NCI-H82 (cell line): ENCODE data around the gene SLC34A3.

Source experiments
- DNase-seq: peaks from one replicate; lab custom pipeline; 2025; lab: John Stamatoyannopoulos, UW

The SLC34A3 gene

DNA sequence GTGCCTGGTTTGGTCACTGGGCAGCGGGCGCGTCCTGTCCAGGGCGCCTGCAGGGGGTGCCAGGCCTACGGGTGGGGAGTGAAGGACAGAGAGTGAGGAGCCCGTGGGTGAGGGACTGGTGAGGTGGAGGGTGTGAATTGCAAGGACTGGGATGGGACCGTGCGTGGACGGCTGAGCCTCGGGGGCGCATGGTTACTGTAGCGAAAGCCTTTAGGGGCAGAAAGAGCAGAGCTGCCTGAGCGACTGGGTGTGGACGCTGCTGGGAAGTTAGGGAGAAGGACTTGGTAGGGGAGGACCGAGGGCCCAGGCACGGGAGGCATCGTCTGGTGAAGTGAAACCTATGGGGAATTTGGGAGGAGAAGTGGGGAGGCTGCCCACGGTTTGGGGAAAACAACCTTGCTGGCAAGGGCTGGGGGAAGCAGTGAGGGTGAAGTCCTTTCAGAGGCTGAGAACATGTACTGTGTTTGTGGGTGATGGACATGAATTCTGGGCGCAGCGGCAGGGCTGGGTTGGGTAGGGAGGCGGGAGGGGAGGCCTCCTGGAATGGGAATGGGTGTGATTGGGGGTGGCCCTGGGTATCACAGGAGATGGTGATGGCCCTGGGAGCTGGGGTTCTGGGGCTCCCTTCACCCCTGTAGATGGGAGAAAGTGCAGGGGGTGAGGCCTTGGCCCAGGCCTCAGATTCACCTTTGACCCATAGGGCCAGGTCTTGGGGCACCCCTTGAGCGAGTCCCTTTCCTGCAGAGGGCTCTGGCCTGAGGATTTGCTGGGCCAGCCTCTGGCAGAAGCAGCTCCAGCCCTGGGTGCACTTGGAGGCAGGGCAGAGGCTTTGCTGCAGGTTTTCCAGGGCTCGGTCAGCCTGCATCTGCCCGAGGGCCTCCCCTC is 45.1 kb downstream of the SLC34A3 start:
- no peak for DNase-seq

DNA sequence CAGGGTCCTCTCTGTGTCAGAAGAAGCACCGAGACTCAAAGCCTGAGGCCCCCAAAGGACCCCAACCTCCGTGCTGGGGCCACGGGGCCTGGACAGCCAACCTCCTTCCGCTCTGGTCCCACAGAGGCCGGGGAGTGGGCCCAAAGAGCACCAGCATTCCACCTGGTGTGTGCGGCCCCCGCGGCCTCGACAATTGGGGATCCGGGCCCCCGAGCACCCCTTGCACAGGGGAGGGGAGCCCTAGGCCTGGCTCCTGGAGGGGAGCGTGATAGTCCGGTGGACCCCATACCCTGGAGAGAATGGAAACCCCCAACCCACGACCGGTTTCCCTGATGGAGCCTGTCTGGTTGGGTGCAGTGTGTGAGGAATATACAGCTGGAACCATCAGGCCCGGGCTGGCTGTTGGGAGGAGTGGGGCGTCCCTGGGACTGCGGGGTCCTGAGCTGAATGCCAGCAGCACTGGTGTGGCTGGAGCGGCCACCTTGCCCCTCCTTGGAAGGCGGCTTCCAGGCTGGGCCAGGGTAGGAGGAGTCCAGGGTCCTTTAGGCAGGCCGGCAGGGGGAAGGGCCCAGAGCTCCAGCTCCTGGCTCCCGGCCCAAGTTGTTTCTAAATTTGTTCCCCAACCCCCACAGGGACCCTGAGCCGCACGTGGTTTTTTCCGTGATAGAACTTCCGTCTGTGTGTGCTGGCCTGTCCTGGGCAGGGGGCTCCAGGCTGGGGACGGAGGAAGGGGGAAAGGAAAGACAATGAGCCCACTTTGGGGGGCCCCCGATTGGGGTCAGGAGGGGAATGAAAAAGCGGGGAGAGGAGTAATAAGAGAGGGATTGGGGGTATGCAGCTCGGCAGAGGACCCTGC is 46.0 kb downstream of the SLC34A3 start:
- DNase-seq = peak; percentile 32

DNA sequence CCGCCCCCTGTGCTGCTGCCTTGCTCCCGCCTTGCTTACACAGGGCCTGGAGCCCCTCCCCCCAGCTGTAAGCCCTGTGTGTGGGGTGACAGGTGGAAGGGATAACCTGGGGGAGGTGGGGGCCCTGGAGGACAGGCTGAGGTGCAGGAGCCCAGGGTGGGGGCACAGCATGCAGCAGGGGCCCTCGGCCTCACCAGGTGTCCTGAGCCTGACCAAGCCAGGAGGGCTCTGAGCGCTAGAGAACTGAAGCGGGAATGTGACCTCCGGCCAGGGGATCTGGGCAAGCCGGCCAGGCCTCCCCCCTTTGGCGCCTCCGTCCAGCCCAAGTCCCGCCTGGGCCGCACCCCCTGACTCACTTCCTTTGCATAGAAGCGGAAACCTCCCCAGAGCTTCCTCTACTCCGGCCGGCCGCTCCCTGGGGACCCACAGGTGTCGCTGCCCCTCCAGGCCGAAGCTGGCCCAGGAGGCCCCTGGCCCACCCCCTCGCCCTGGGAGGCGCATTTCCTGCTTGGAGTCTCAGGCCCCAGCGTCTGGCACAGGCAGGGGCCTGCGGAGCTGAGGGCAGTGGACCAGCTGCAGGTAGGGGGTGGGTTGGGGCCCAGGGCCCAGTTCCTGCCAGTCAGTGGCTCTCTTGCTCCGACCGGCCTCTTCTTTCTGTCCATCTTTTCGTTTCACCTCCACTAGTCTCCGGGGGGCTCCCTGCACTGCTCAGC is 46.8 kb downstream of the SLC34A3 start, which contains the start of gene TOR4A:
Gene TOR4A, plus strand, starts transcription at position 398 of the 713 bp plus-strand sequence. CDS start 964 bp downstream, outside the sequence.
- DNase-seq = peak; percentile 39

DNA sequence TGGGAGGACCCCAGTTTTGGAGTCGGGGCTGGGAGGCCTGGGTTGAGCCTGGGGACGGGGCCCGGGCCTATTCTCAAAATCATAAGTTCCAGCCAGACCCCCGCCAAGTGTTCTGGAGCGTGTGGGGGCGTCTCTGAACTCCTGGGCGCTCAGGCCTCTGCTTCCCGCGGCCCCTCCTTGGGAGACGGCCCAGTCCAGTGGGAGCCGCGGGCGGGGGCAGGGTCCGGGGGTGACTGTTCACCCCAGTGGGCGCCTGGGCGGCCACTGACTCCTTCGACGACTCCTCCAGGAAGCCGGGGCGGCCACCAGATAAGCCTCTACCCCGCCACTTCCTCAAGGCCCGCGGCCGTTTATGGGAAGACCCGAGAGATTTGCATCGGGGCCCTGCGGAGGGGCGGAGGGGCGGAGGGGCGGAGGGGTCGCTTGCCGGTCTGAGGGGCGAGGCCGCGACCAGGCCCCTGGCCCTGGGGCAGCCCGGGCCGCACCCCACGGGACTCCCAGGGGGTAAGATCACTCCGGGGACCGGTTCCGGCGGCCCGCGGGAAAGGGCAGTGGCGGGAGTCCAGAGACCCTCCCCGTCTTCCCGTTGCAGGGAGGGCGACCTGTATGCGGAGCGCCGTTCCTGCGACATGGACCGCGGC is 47.5 kb downstream of the SLC34A3 start:
- DNase-seq = no peak

DNA sequence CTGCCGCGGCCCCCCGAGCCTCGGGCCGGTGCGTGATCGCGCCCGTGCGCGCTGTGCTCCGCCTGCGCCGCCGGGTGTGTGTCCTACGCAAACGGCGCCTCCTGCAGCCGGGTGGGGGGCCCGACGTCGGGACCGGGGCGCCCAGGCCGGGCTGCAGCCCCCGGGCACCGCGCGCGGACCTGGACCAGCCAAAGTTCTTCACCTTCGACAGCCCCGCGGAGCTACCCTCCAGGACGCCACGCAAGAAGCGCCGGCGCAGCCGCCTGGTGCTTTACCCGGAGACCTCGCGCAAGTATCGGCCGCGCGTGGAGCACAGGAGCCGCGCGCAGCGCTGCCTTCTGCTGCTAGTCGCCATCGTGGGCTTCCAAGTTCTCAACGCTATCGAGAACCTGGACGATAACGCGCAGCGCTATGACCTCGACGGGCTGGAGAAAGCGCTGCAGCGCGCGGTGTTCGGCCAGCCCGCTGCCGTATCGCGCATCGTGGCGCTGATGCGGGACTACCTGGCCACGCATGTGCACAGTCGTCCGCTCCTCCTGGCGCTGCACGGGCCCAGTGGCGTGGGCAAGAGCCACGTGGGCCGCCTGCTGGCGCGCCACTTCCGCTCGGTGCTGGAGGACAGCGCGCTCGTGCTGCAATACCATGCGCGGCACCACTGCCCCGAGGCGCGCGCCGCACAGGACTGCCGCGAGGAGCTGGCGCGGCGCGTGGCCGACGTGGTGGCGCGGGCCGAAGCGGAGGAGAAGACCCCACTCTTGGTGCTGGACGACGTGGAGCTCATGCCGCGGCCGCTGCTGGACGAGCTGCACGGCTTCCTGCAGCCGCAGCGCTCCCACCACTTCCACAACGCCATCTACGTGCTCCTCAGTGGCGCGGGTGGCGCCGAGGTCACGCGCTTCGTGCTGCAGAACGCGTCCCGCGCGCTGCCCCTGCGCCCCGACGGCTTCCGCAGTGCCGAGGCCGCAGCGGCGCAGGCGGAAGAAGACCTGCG is 48.3 kb downstream of the SLC34A3 start:
- no peak for DNase-seq

DNA sequence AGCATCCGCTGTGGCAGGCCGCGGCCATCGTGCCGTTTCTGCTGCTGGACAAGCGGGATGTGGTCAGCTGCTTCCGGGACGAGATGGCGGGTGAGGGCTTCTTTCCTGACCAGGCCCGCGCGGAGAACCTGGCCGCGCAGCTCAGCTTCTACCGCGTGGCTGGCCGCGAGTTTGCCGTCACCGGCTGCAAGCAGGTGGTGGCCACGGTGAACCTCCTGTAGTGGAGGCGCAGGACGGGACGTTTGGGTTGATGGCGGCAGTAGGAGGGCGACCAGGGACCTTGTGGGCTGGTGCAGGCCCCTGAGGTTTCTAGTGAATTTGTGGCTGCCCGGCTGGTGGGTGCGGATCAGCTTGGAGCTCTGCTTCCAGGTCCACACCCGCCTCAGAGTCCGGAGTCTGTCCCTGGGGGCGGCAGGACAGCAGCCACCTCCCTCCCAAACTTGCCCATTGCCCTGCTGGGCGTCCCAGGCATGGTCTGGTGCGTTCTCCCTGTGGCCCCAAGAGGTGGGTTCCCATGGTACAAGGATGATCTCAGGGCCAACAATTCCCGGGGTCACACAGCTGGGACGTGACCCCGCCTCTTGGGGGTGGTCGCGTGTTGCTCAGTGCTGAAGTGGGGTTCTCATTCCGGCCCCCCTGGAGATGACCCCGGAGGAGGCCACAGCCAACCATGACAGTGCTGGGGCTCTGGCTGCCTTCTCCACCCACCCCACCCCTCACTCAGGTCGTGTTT is 49.2 kb downstream of the SLC34A3 start:
- no peak for DNase-seq

DNA sequence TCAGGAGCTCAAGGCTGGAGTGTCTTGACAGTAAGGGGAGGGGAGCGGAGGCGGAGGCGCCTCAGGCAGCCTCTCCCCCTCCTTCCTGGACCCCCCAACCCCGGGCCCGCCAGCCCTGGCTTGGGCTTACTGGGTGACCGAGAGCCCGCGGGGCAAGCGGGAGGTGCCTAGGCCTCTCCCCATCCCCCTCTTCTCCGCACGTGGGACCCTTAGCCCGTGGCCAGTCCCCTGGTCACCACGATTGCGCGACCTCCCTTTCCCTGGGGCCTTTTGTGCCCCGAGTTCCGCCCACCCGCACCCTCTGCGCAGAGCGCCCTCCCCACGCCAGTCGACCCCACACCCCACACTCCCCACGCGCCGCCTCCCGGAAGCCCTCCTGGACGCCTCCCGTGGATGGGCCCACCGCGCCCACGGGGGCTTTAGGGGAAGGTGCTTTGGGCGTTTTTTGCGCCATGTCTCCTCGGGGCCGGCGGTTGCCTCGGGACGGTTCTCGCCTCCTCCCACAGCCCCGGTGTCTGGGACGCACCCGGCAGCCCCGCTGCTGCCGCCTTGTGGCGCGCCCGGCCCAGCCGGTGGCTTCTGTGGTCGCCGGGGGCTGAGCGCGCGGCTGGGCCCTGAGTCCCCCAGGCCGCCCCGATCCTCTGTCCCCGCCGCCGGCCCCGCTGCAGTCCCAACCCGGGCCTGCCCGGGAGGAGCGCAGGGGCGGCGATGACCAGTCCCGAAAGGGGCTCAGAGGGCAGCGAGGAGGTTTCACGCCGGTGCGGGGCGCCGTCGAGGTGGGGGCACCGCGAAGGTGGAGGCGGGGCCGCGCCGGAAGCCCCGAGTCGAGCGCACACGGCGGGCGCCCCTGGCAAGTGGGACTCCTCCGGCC is 50.0 kb downstream of the SLC34A3 start:
- peak; percentile 55 for DNase-seq

DNA sequence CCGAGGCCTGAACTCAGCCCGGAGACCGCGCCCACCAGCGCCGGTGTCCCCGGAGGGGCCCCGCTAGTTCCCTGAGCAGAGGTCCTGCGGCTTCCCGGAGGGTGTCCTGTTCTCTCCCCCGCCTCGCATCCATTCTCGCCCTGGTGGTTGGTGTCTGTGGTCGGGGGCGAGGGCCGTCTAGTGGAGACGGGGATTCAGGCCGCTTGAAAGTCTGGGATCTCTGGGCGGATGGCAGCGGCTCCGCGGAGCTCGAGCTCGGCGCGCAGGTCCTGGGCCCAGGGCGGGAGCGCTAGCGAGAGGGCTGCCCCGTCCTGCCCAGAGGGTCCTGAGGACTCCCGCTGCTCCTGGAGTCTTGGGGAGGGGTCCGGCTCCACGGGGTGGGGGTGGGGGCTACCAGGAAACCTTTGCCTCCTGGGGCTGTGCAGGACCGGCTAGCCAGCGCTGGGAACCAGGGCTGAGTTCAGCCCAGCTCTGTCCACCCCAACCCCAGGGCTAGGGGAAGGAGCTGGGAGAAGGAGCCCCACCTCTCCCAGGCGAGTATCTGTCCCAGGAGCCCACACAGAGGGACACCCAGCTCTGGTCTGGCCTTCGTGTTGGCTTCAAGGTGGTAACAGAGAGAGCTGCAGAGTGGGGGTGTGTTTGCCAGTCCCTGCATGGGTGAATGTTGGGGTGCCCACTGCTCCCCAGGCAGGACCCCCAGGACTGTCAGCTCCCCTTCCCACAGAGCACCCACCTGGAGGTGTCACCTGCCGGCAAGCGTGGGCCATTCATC is 50.8 kb downstream of the SLC34A3 start:
- no peak for DNase-seq
